Activated T-helper 1 cell treated with anti-CD3 and anti-CD28 coated beads, Interleukin-12 subunit alpha, Interleukin-12 subunit beta, Interleukin-2, Interleukin-4 antibody, amounts not matched to agents 30 ng/mL and 10 ng/mL and 1 ng/mL, durations not matched to agents 14 hours and 24 hours and 36 hours (primary cell): ENCODE measurements around the gene MORN1. TPM values are rescaled to one million over a fixed set of nuclear protein-coding genes. Genes with fewer than 3 reads are reported as not detected.

Experiments used
- DNase-seq: peaks from one replicate; pipeline ENCODE4 v3.0.0; 2021; ENCODE audit warnings: low spot score
- H3K27ac Mint-ChIP-seq: one replicate; pipeline ENCODE4 v1.8.0; 2021; ENCODE audit warnings: mild to moderate bottlenecking, mixed read lengths
- H3K27me3 Mint-ChIP-seq: one replicate; pipeline ENCODE4 v1.8.0; 2022; ENCODE audit warnings: mild to moderate bottlenecking, moderate library complexity, mixed read lengths; ENCODE audit not compliant: insufficient read depth
- H3K36me3 Mint-ChIP-seq: one replicate; pipeline ENCODE4 v1.8.0; 2021; ENCODE audit warnings: low read depth, mixed read lengths
- H3K4me1 Mint-ChIP-seq: one replicate; pipeline ENCODE4 v1.8.0; 2021; ENCODE audit warnings: low read depth, mixed read lengths
- H3K4me3 Mint-ChIP-seq: one replicate; pipeline ENCODE4 v1.8.0; 2021; ENCODE audit warnings: mild to moderate bottlenecking, moderate library complexity, mixed read lengths
- H3K9me3 Mint-ChIP-seq: one replicate; pipeline ENCODE4 v1.8.0; 2021; ENCODE audit warnings: mixed read lengths
- intact Hi-C: fragments of 100-400 bp; cut with micrococcal nuclease; formaldehyde crosslinking; loops from one replicate; pipeline ENCODE4 v1.15.1; 2024
- total RNA-seq: library from RNA; stranded (reverse); gene quantifications from 2 replicates; pipeline ENCODE4 v1.2.3, GENCODE V29; 2022

MORN1 gene
- total RNA-seq, 1 donor from 2014 or later, result 8.4 TPM

- no peaks in the 10 kb centered on the region for H3K4me1 Mint-ChIP-seq
- DNase-seq, result no peak
- H3K9me3 Mint-ChIP-seq, result no peaks in the 10 kb centered on the region
- intact Hi-C loops, result no loop called here
- no peak overlapping the region for H3K27ac Mint-ChIP-seq
- no peaks in the 10 kb centered on the region for H3K27me3 Mint-ChIP-seq
- no peak overlapping the region for H3K4me3 Mint-ChIP-seq
- H3K36me3 Mint-ChIP-seq, result no peaks in the 10 kb centered on the region
These were observed 12.9 kb downstream of the MORN1 start for GRCh38 chr1:2378441-2378851.

GRCh38 chr1:2377751-2378440 is 13.5 kb downstream of the MORN1 start:
- no peaks in the 10 kb centered on the region for H3K4me1 Mint-ChIP-seq
- H3K27me3 Mint-ChIP-seq, result no peaks in the 10 kb centered on the region
- no peaks in the 10 kb centered on the region for H3K9me3 Mint-ChIP-seq
- H3K27ac Mint-ChIP-seq, result no peak overlapping the region
- no peak overlapping the region for H3K4me3 Mint-ChIP-seq
- DNase-seq, result no peak
- intact Hi-C loops, result no loop called here
- H3K36me3 Mint-ChIP-seq, result no peaks in the 10 kb centered on the region

GRCh38 chr1:2376931-2377672 is 14.3 kb downstream of the MORN1 start:
- intact Hi-C loops, result no loop called here
- no peak overlapping the region for H3K4me3 Mint-ChIP-seq
- DNase-seq, result no peak

GRCh38 chr1:2376261-2376741 is 15.1 kb downstream of the MORN1 start:
- Mint-ChIP-seq H3K4me1 (no peaks in the 10 kb centered on the region), H3K27me3 (no peaks in the 10 kb centered on the region), H3K4me3 (no peak overlapping the region), H3K9me3 (no peaks in the 10 kb centered on the region), H3K27ac (no peak overlapping the region), H3K36me3 (no peaks in the 10 kb centered on the region)
- DNase-seq, result no peak
- intact Hi-C loops, result no loop called here

More at GRCh38 chr1:2376931-2377672, 14.3 kb downstream of the MORN1 start:
- Mint-ChIP-seq H3K4me1 (no peaks in the 10 kb centered on the region), H3K9me3 (no peaks in the 10 kb centered on the region), H3K27me3 (no peaks in the 10 kb centered on the region), H3K36me3 (no peaks in the 10 kb centered on the region), H3K27ac (no peak overlapping the region)

GRCh38 chr1:2375923-2376260 is 15.5 kb downstream of the MORN1 start:
- Mint-ChIP-seq H3K27ac (no peak overlapping the region), H3K4me3 (no peak overlapping the region), H3K27me3 (peaks cover 3% of the 10 kb centered on the region), H3K9me3 (no peaks in the 10 kb centered on the region), H3K36me3 (no peaks in the 10 kb centered on the region), H3K4me1 (no peaks in the 10 kb centered on the region)
- intact Hi-C loops, result no loop called here
- no peak for DNase-seq

- Mint-ChIP-seq H3K27me3 (peaks cover 3% of the 10 kb centered on the region), H3K27ac (no peak overlapping the region), H3K4me3 (no peak overlapping the region), H3K9me3 (no peaks in the 10 kb centered on the region), H3K36me3 (no peaks in the 10 kb centered on the region), H3K4me1 (no peaks in the 10 kb centered on the region)
- DNase-seq, result no peak
- intact Hi-C loops, result no loop called here
These were observed 16.0 kb downstream of the MORN1 start for GRCh38 chr1:2375246-2375922.

- Mint-ChIP-seq H3K4me1 (no peaks in the 10 kb centered on the region), H3K4me3 (no peak overlapping the region), H3K27me3 (peaks cover 3% of the 10 kb centered on the region), H3K27ac (no peak overlapping the region), H3K36me3 (no peaks in the 10 kb centered on the region), H3K9me3 (no peaks in the 10 kb centered on the region)
- DNase-seq, result no peak
- intact Hi-C loops, result no loop called here
These were observed 16.9 kb downstream of the MORN1 start for GRCh38 chr1:2374252-2375155.

- no peaks in the 10 kb centered on the region for H3K36me3 Mint-ChIP-seq
- H3K27me3 Mint-ChIP-seq, result peaks cover 3% of the 10 kb centered on the region
- DNase-seq, result no peak
These were observed 17.7 kb downstream of the MORN1 start for GRCh38 chr1:2373551-2374251.

GRCh38 chr1:2372551-2373490 is 18.5 kb downstream of the MORN1 start:
- intact Hi-C loops, result no loop called here
- no peaks in the 10 kb centered on the region for H3K4me1 Mint-ChIP-seq
- DNase-seq, result no peak
- peaks cover 3% of the 10 kb centered on the region for H3K27me3 Mint-ChIP-seq
- no peaks in the 10 kb centered on the region for H3K36me3 Mint-ChIP-seq
- no peaks in the 10 kb centered on the region for H3K9me3 Mint-ChIP-seq
- no peak overlapping the region for H3K4me3 Mint-ChIP-seq
- H3K27ac Mint-ChIP-seq, result no peak overlapping the region

More at GRCh38 chr1:2373551-2374251, 17.7 kb downstream of the MORN1 start:
- Mint-ChIP-seq H3K27ac (no peak overlapping the region), H3K4me3 (no peak overlapping the region), H3K9me3 (no peaks in the 10 kb centered on the region), H3K4me1 (no peaks in the 10 kb centered on the region)
- intact Hi-C loops, result no loop called here

- Mint-ChIP-seq H3K4me3 (no peak overlapping the region), H3K27ac (no peak overlapping the region), H3K27me3 (peaks cover 3% of the 10 kb centered on the region), H3K4me1 (no peaks in the 10 kb centered on the region), H3K36me3 (no peaks in the 10 kb centered on the region), H3K9me3 (no peaks in the 10 kb centered on the region)
- intact Hi-C loops, result no loop called here
- no peak for DNase-seq
These were observed 23.2 kb downstream of the MORN1 start for GRCh38 chr1:2368053-2368744.
